Astrocyte (in vitro differentiated cells and primary cell): ENCODE results near the gene POLN. TPM values are rescaled to one million over a fixed set of nuclear protein-coding genes. Genes with fewer than 3 reads are reported as not detected.

Source experiments
- DNase-seq: peaks from one replicate; pipeline ENCODE4 v3.0.0-alpha.2; 2010; ENCODE audit warnings: low read depth
- FAIRE-seq: peaks from 2 replicates; lab custom pipeline; 2011; peaks lifted over from hg19 to GRCh38; lab: Jason Lieb, UNC
- H2AFZ ChIP-seq: 2 replicates; pipeline ENCODE4 v1.6.0; 2012; ENCODE audit warnings: low read depth, low read length, inconsistent platforms
- H3K27ac ChIP-seq: 2 replicates; pipeline ENCODE4 v1.5.1; 2011; ENCODE audit warnings: low read depth, low read length, inconsistent platforms
- H3K27me3 ChIP-seq: 2 replicates; pipeline ENCODE4 v1.6.0; 2011; ENCODE audit warnings: low read length, inconsistent platforms; ENCODE audit not compliant: insufficient read depth
- H3K36me3 ChIP-seq: 2 replicates; pipeline ENCODE4 v1.5.1; 2011; ENCODE audit warnings: low read length, inconsistent platforms; ENCODE audit not compliant: insufficient read depth
- H3K4me1 ChIP-seq: 2 replicates; pipeline ENCODE4 v1.5.1; 2011; ENCODE audit warnings: low read length, inconsistent platforms; ENCODE audit not compliant: insufficient read depth
- H3K4me2 ChIP-seq: 2 replicates; pipeline ENCODE4 v1.6.0; 2012; ENCODE audit warnings: low read length, inconsistent platforms
- H3K4me3 ChIP-seq: 2 replicates; pipeline ENCODE4 v1.5.1; 2011; ENCODE audit warnings: low read depth, mild to moderate bottlenecking, low read length, inconsistent platforms; ENCODE audit not compliant: insufficient read depth
- H3K79me2 ChIP-seq: 2 replicates; pipeline ENCODE4 v1.6.0; 2012; ENCODE audit warnings: mild to moderate bottlenecking, low read length, inconsistent platforms; ENCODE audit not compliant: insufficient read depth
- H3K9ac ChIP-seq: 2 replicates; pipeline ENCODE4 v1.6.0; 2012; ENCODE audit warnings: mild to moderate bottlenecking, low read length, inconsistent platforms
- H3K9me3 ChIP-seq: 2 replicates; pipeline ENCODE4 v1.5.1; 2012; ENCODE audit warnings: low read depth, mild to moderate bottlenecking, low read length, inconsistent platforms; ENCODE audit not compliant: insufficient read depth
- H4K20me1 ChIP-seq: 2 replicates; pipeline ENCODE4 v1.6.0; 2012; ENCODE audit warnings: low read length, inconsistent platforms; ENCODE audit not compliant: insufficient read depth
- H3K27ac Mint-ChIP-seq: one replicate; pipeline ENCODE4 v1.8.0; 2021; ENCODE audit warnings: mild to moderate bottlenecking, mixed read lengths; ENCODE audit not compliant: unreplicated experiment
- H3K27me3 Mint-ChIP-seq: one replicate; pipeline ENCODE4 v1.8.0; 2021; ENCODE audit warnings: low read depth, mixed read lengths; ENCODE audit not compliant: unreplicated experiment
- H3K36me3 Mint-ChIP-seq: one replicate; pipeline ENCODE4 v1.8.0; 2021; ENCODE audit warnings: low read depth, mixed read lengths; ENCODE audit not compliant: unreplicated experiment
- H3K4me1 Mint-ChIP-seq: one replicate; pipeline ENCODE4 v1.8.0; 2021; ENCODE audit warnings: low read depth, mixed read lengths; ENCODE audit not compliant: unreplicated experiment
- H3K4me3 Mint-ChIP-seq: one replicate; pipeline ENCODE4 v1.8.0; 2021; ENCODE audit warnings: mild to moderate bottlenecking, moderate library complexity, mixed read lengths; ENCODE audit not compliant: unreplicated experiment
- H3K9me3 Mint-ChIP-seq: one replicate; pipeline ENCODE4 v1.8.0; 2021; ENCODE audit warnings: mild to moderate bottlenecking, mixed read lengths; ENCODE audit not compliant: unreplicated experiment
- EZH2 ChIP-seq: IDR thresholded peaks from 2 replicates; pipeline ENCODE4 v1.6.1; 2012; ENCODE audit warnings: mild to moderate bottlenecking, low read length, inconsistent platforms; ENCODE audit not compliant: insufficient read depth
- total RNA-seq: library from RNA; stranded (reverse); gene quantifications from 2 replicates; pipeline ENCODE4 v1.2.1, GENCODE V29; 2021
- TF ChIP-seq, protein P1 (sequence below): IDR thresholded peaks from 2 replicates; pipeline ENCODE4 v1.5.1; 2011; ENCODE audit warnings: low read depth, mild to moderate bottlenecking, inconsistent platforms, low read length, moderate library complexity; ENCODE audit not compliant: insufficient read depth

POLN gene
- total RNA-seq, 1 donor from 2014 or later: 3.1 TPM

DNA sequence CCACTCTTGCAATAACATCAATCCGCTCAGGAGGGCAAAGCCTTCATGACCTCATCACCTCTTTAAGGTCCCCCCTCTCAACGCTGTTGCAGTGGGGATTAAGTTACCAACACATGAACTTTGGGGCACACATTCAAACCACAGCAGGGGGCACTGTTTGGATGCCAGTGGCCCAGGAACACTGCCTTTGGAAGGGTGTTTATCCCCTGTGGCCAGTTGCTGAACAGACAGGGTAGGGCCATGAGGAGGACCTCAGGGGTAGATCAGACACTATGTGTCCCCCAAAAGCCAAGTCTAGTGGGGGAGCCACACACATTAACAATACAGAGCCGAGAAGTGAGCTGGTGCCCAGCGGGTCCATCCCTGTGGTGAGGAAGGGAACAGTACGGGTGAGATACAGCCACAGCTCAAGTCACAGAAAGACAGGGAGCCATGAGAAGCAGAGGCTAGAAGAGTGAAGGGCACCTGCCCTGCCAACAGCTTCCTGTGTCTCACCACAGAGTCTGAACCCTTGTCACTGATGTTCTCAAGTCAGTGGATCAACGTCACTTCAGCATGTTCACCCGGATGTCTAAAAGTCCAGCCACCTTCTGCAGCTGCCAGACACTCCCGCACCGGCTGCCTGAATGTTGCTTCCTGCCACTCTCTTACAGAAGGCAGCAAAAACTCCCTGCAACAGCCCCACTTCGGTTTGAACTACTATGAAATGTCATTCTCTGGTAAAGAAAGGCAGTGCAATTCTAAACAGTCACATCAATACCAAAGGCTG lies 39.8 kb upstream of the POLN start:
- Histone ChIP-seq H3K4me3 (no peak overlapping the region), H3K9ac (no peak overlapping the region), H3K4me2 (no peak overlapping the region), H3K27me3 (peaks cover 3% of the 10 kb centered on the region), H3K79me2 (no peaks in the 10 kb centered on the region), H3K27ac (no peak overlapping the region), H4K20me1 (no peaks in the 10 kb centered on the region), H3K4me1 (peaks cover 11% of the 10 kb centered on the region), H3K9me3 (no peaks in the 10 kb centered on the region), H3K36me3 (no peaks in the 10 kb centered on the region), H2AFZ (no peak overlapping the region)
- FAIRE-seq: no peak
- Mint-ChIP-seq H3K27ac (no peak overlapping the region), H3K9me3 (no peaks in the 10 kb centered on the region), H3K4me3 (no peak overlapping the region), H3K27me3 (peaks cover 18% of the 10 kb centered on the region), H3K36me3 (no peaks in the 10 kb centered on the region), H3K4me1 (peaks cover 5% of the 10 kb centered on the region)
- no peak for DNase-seq
- TF ChIP-seq, protein P1, sequence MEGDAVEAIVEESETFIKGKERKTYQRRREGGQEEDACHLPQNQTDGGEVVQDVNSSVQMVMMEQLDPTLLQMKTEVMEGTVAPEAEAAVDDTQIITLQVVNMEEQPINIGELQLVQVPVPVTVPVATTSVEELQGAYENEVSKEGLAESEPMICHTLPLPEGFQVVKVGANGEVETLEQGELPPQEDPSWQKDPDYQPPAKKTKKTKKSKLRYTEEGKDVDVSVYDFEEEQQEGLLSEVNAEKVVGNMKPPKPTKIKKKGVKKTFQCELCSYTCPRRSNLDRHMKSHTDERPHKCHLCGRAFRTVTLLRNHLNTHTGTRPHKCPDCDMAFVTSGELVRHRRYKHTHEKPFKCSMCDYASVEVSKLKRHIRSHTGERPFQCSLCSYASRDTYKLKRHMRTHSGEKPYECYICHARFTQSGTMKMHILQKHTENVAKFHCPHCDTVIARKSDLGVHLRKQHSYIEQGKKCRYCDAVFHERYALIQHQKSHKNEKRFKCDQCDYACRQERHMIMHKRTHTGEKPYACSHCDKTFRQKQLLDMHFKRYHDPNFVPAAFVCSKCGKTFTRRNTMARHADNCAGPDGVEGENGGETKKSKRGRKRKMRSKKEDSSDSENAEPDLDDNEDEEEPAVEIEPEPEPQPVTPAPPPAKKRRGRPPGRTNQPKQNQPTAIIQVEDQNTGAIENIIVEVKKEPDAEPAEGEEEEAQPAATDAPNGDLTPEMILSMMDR: no peak
- TF ChIP-seq EZH2: no peak

DNA sequence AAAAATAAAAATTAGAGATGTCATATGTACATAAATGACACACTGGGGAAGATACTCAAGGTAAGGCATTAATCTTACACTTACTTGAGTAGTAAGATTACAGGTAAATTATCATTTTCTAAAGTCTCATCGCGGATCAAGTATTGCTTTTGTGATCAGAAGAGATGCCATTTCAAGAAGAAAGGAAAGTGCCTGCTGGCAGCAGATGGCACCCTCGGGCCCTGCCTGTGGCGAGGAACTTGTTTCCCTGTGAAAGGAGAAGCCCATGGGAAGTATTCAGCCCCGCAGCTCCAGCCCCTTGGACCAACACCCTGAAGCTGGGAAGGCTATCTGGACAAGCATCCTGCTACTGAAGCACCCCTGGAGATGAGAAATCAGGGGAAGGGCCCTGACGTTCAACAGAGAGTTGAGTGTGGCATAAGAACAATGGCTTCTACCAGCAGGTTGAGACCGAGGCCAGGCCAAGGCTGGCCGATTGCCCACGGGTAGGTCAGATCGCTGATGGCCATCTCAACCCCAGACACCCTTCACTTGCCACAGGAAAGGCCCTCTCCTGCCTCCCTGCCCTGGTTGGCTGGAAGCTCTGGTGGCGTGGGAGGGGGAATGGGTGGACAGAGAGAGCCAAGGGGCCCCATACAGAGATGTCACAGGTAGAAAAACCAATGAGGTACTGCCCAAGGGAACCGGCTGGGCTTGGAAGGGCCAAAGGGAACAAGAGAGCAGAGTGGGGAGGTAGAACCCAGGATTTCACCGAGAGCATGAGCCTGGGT lies 38.8 kb upstream of the POLN start:
- no peaks in the 10 kb centered on the region for H4K20me1 ChIP-seq
- TF ChIP-seq, protein P1: no peak
- no peak for TF ChIP-seq EZH2
- H3K4me3 ChIP-seq: no peak overlapping the region
- no peaks in the 10 kb centered on the region for H3K36me3 ChIP-seq
- no peak overlapping the region for H2AFZ ChIP-seq
- H3K4me3 Mint-ChIP-seq: no peak overlapping the region
- DNase-seq (no peak), FAIRE-seq (no peak)
- H3K27ac ChIP-seq: no peak overlapping the region
- H3K4me2 ChIP-seq: no peak overlapping the region
- no peaks in the 10 kb centered on the region for H3K9me3 ChIP-seq
- peaks cover 8% of the 10 kb centered on the region for H3K4me1 ChIP-seq
- peaks cover 3% of the 10 kb centered on the region for H3K27me3 ChIP-seq
- no peak overlapping the region for H3K27ac Mint-ChIP-seq
- no peaks in the 10 kb centered on the region for H3K36me3 Mint-ChIP-seq
- no peak overlapping the region for H3K9ac ChIP-seq
- peaks cover 5% of the 10 kb centered on the region for H3K4me1 Mint-ChIP-seq
- H3K79me2 ChIP-seq: no peaks in the 10 kb centered on the region
- no peaks in the 10 kb centered on the region for H3K9me3 Mint-ChIP-seq
- peaks cover 23% of the 10 kb centered on the region for H3K27me3 Mint-ChIP-seq
